Activated naive CD4-positive, alpha-beta T cell treated with anti-CD3 and anti-CD28 coated beads for 36 hours (primary cell): ENCODE data around the gene TMEM270. TPM values are rescaled to one million over a fixed set of nuclear protein-coding genes. Genes with fewer than 3 reads are reported as not detected.

Experiments
- CTCF ChIA-PET: fragments of 350-600 bp; sonication (Branson Sonifier 250); formaldehyde crosslinking; loops from one replicate; lab custom pipeline; 2021; ENCODE audit warnings: antibody characterized with exemption; lab: Charles Lee
- DNase-seq: peaks from one replicate; pipeline ENCODE4 v3.0.0-alpha.2; 2020
- H3K27ac Mint-ChIP-seq: one replicate; pipeline ENCODE4 v1.8.0; 2021; ENCODE audit warnings: mild to moderate bottlenecking, mixed read lengths
- H3K27me3 Mint-ChIP-seq: one replicate; pipeline ENCODE4 v1.8.0; 2021; ENCODE audit warnings: low read depth, mixed read lengths
- H3K36me3 Mint-ChIP-seq: one replicate; pipeline ENCODE4 v1.8.0; 2021; ENCODE audit warnings: low read depth, mixed read lengths
- H3K4me1 Mint-ChIP-seq: one replicate; pipeline ENCODE4 v1.8.0; 2021; ENCODE audit warnings: low read depth, mixed read lengths
- H3K4me3 Mint-ChIP-seq: one replicate; pipeline ENCODE4 v1.8.0; 2021; ENCODE audit warnings: mild to moderate bottlenecking, moderate library complexity, mixed read lengths
- H3K9me3 Mint-ChIP-seq: one replicate; pipeline ENCODE4 v1.8.0; 2021; ENCODE audit warnings: mixed read lengths
- intact Hi-C: fragments of 100-400 bp; cut with micrococcal nuclease; formaldehyde crosslinking; loops from one replicate; pipeline ENCODE4 v1.15.1; 2023
- total RNA-seq, 2 experiments: library from RNA; stranded (reverse); gene quantifications; one replicate each; pipeline ENCODE4 v1.2.3, GENCODE V29; 2021

The TMEM270 gene
- total RNA-seq, 2 experiments from 2014 or later, result not detected

- Mint-ChIP-seq H3K9me3 (no peaks in the 10 kb centered on the region), H3K4me1 (peaks cover 5% of the 10 kb centered on the region), H3K27ac (no peak overlapping the region), H3K36me3 (no peaks in the 10 kb centered on the region), H3K4me3 (no peak overlapping the region), H3K27me3 (peaks cover 17% of the 10 kb centered on the region)
- intact Hi-C loops, result no loop called here
- DNase-seq, result no peak
- CTCF ChIA-PET, result interaction anchor here (0.9 kb wide), 1 partner anchor 141 kb away, joined by 4 read pairs; no protein-coding TSS in a partner anchor
Observed at GRCh38 chr7:73885433-73885974, 24.5 kb downstream of the TMEM270 start.

- intact Hi-C loops, result no loop called here
- Mint-ChIP-seq H3K36me3 (no peaks in the 10 kb centered on the region), H3K4me3 (no peak overlapping the region), H3K9me3 (no peaks in the 10 kb centered on the region), H3K27ac (no peak overlapping the region), H3K4me1 (peaks cover 7% of the 10 kb centered on the region), H3K27me3 (peaks cover 17% of the 10 kb centered on the region)
- no peak for DNase-seq
- CTCF ChIA-PET, result interaction anchor here (0.9 kb wide), 1 partner anchor 140 kb away, joined by 4 read pairs; no protein-coding TSS in a partner anchor
Observed at GRCh38 chr7:73885975-73886798, 25.2 kb downstream of the TMEM270 start.

GRCh38 chr7:73887762-73888161 lies 26.8 kb downstream of the TMEM270 start:
- CTCF ChIA-PET, result no interaction called here

GRCh38 chr7:73888959-73889358 lies 28.0 kb downstream of the TMEM270 start:
- H3K36me3 Mint-ChIP-seq, result no peaks in the 10 kb centered on the region
- peaks cover 14% of the 10 kb centered on the region for H3K27me3 Mint-ChIP-seq
- no peak overlapping the region for H3K4me3 Mint-ChIP-seq
- H3K4me1 Mint-ChIP-seq, result peaks cover 7% of the 10 kb centered on the region
- CTCF ChIA-PET, result no interaction called here
- H3K27ac Mint-ChIP-seq, result no peak overlapping the region
- H3K9me3 Mint-ChIP-seq, result no peaks in the 10 kb centered on the region
- DNase-seq, result no peak
- intact Hi-C loops, result no loop called here

More at GRCh38 chr7:73887762-73888161, 26.8 kb downstream of the TMEM270 start:
- Mint-ChIP-seq H3K27ac (no peak overlapping the region), H3K36me3 (no peaks in the 10 kb centered on the region), H3K4me3 (no peak overlapping the region), H3K27me3 (peaks cover 14% of the 10 kb centered on the region), H3K4me1 (peaks cover 7% of the 10 kb centered on the region), H3K9me3 (no peaks in the 10 kb centered on the region)
- intact Hi-C loops, result no loop called here
- no peak for DNase-seq

GRCh38 chr7:73890555-73891147 lies 29.7 kb downstream of the TMEM270 start:
- no peak overlapping the region for H3K4me3 Mint-ChIP-seq
- peaks cover 14% of the 10 kb centered on the region for H3K27me3 Mint-ChIP-seq
- CTCF ChIA-PET, result interaction anchor here (0.6 kb wide), 1 partner anchor 316 kb away, joined by 3 read pairs; no protein-coding TSS in a partner anchor
- H3K36me3 Mint-ChIP-seq, result no peaks in the 10 kb centered on the region
- peaks cover 2% of the 10 kb centered on the region for H3K9me3 Mint-ChIP-seq
- no peak overlapping the region for H3K27ac Mint-ChIP-seq
- DNase-seq, result no peak
- peaks cover 7% of the 10 kb centered on the region for H3K4me1 Mint-ChIP-seq
- intact Hi-C loops, result no loop called here

- Mint-ChIP-seq H3K27ac (no peak overlapping the region), H3K4me1 (peaks cover 7% of the 10 kb centered on the region), H3K36me3 (no peaks in the 10 kb centered on the region), H3K9me3 (peaks cover 4% of the 10 kb centered on the region), H3K27me3 (peaks cover 10% of the 10 kb centered on the region), H3K4me3 (no peak overlapping the region)
- no peak for DNase-seq
- intact Hi-C loops, result no loop called here
- CTCF ChIA-PET, result interaction anchor here (0.6 kb wide), 1 partner anchor 316 kb away, joined by 3 read pairs; no protein-coding TSS in a partner anchor
Observed at GRCh38 chr7:73891178-73891885, 30.4 kb downstream of the TMEM270 start.

- peaks cover 5% of the 10 kb centered on the region for H3K27me3 Mint-ChIP-seq
- CTCF ChIA-PET, result no interaction called here
- H3K27ac Mint-ChIP-seq, result no peak overlapping the region
- intact Hi-C loops, result no loop called here
- no peaks in the 10 kb centered on the region for H3K36me3 Mint-ChIP-seq
- H3K9me3 Mint-ChIP-seq, result peaks cover 9% of the 10 kb centered on the region
- no peak overlapping the region for H3K4me3 Mint-ChIP-seq
- DNase-seq, result no peak
- H3K4me1 Mint-ChIP-seq, result peaks cover 7% of the 10 kb centered on the region
Observed at GRCh38 chr7:73892003-73892999, 31.3 kb downstream of the TMEM270 start.

DNA sequence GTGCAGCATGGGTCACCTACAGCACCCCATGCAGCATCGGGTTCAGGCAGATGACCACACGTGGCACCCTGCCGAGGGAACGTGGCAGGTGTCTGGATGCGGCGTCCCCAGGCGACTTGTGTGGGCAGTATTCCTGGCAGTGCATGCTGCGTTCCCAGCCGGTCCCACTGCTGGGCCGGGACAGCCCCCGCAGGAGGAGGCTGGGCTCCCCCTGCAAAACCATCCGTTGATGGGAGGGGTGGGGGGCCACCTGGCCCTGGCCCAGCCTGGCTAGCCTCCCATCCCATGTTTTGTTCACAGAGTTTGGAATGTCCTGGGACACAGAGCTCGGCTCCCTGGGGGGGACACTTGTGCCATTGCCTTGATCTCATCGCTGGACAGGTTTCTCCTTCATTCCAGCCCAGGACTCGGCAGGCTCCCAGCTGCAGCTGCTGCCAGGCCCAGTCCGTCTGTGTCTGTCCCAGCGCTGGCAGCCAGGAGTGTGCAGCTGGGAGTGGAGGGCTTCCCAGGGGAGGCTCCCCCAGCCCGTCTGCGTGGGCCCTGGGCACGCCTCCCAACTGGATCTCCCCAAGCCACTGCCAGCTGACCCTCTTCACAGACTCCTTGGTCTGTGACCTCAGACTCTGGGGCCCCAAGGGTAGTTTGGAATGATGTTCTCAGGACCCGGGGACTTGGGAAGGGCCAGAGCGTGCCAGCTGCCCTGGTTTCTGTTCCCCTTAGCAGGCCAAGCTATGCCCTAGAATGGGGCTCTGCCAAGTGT lies 32.6 kb downstream of the TMEM270 start:
- no peak for DNase-seq
- no peaks in the 10 kb centered on the region for H3K27me3 Mint-ChIP-seq
- intact Hi-C loops, result no loop called here
- CTCF ChIA-PET, result no interaction called here
- H3K4me1 Mint-ChIP-seq, result peaks cover 7% of the 10 kb centered on the region
- no peak overlapping the region for H3K27ac Mint-ChIP-seq
- H3K36me3 Mint-ChIP-seq, result no peaks in the 10 kb centered on the region
- no peak overlapping the region for H3K4me3 Mint-ChIP-seq
- H3K9me3 Mint-ChIP-seq, result peaks cover 9% of the 10 kb centered on the region

GRCh38 chr7:73894166-73894565 lies 33.2 kb downstream of the TMEM270 start:
- no peaks in the 10 kb centered on the region for H3K27me3 Mint-ChIP-seq
- CTCF ChIA-PET, result no interaction called here
- peaks cover 4% of the 10 kb centered on the region for H3K4me1 Mint-ChIP-seq
- peaks cover 9% of the 10 kb centered on the region for H3K9me3 Mint-ChIP-seq
- H3K27ac Mint-ChIP-seq, result no peak overlapping the region
- no peaks in the 10 kb centered on the region for H3K36me3 Mint-ChIP-seq
- DNase-seq, result no peak
- intact Hi-C loops, result no loop called here
- no peak overlapping the region for H3K4me3 Mint-ChIP-seq

DNA sequence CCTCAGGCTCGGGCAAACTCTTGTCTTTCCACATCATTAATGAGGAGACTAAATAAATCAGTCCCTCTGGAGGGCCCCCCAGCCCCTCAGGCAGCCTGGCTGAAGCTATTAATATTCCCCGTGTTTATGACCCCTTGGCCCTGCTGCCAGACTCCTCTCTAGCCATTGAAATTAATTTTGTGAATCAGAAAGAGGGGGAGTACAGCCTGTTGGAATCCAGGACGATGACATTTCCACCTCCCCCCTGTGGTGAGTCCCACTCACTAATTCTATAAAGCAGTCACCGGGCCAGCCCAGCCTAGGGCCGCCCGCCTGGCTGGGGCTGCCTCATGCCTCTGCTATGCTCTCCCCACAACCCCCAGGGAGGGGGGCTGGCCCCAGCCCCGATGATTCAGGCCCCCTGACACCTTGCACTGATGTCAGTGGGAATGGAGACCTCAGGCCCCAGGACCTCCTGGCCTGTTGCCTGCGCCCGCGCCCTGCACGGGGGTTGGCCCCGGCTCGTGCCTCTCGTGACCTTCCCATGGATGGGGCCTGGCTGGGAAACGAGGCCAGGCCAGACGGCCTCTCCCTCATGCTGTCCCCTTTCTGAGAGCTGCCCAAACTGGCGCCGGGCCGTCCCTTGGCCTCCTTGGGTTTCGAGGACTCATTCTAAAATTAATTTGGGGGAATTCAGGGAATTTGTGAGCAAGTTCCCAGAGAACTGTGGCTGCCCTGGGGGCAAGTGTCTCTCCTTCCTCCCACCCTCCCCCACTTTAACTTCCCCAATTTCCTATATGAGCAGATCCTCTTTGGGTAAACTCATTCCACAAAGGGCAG lies 34.0 kb downstream of the TMEM270 start:
- H3K27ac Mint-ChIP-seq, result no peak overlapping the region
- H3K36me3 Mint-ChIP-seq, result no peaks in the 10 kb centered on the region
- CTCF ChIA-PET, result no interaction called here

More for the DNA sequence above, 34.0 kb downstream of the TMEM270 start:
- Mint-ChIP-seq H3K4me3 (no peak overlapping the region), H3K27me3 (no peaks in the 10 kb centered on the region), H3K9me3 (peaks cover 9% of the 10 kb centered on the region), H3K4me1 (peaks cover 4% of the 10 kb centered on the region)
- intact Hi-C loops, result no loop called here
- no peak for DNase-seq
